Measurements from ENCODE around the gene SNX25.
"Not testable (repeated sequence)": the region's sequence is repeated elsewhere in the genome, so short reads cannot be mapped to it uniquely, and the experiment has no call there.

The SNX25 gene

GRCh38 chr4:185341377-185341776 is 132.0 kb downstream of the SNX25 start:
- no peak for DNase-seq

GRCh38 chr4:185341841-185342240 is 132.4 kb downstream of the SNX25 start:
- DNase-seq = no peak

GRCh38 chr4:185343726-185344581 is 134.6 kb downstream of the SNX25 start:
- DNase-seq = no peak

DNA sequence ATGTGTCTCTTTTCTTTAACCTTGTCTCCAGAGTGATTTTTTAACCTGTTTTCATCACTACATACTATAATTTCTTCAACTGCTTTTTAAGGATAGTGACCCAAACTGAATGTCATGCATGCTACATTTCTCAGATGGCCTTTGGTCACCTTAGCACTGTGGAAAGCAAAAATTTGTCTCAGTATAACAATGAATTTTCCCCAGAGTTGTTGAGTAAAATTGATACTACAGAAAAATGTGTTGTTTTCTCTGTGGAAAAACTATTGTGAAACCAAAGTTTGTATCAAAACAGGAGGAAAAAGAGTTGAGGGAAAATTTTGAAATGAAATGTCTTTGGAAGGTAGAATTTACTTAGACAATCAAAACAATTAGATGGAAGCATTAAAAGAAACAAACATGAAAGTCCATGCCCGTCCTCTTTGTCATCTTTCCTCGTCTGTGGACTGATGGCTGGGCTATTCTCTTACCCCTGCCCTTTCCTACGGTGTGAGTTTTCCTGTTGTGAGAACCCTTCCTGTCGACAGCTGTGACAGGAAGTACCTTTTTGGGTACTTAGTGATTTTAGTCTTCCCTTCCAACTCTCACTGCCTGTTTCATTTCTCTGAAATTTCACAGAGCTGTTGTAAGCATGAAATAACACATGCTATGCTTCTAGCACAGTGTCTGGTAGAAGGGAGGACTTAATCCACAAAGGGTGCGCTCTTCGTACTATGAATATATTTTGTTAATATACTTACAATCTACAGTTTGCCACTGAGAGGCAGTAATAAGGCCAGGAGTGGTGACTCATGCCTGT is 135.5 kb downstream of the SNX25 start:
- no peak for DNase-seq

- DNase-seq = no peak
These were observed 137.7 kb downstream of the SNX25 start for GRCh38 chr4:185346975-185347601.

GRCh38 chr4:185351691-185352090 is 142.3 kb downstream of the SNX25 start:
- DNase-seq = no peak

- no peak for DNase-seq
These were observed 142.8 kb downstream of the SNX25 start for GRCh38 chr4:185352202-185352601.

- DNase-seq = no peak
These were observed 143.3 kb downstream of the SNX25 start for GRCh38 chr4:185352741-185353140.

DNA sequence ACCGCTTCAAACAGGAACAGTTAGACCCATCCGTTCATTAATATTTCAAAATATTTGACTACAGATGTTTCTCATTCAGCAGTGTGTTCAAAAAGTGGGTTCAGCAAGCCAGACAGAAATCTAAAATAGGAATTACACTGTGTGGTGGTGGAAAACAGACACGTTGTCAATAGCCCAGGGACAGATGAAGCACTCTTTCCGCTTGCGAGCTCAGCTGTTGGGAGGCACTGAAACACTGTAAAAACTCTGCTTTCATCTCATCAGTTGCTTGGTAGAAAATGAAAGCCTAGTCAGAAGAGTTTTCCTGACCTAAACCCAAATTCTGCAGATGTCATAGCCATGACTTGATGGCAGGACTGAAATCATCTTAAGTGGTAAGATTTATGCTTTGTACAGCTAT is 147.8 kb downstream of the SNX25 start:
- DNase-seq = no peak

DNA sequence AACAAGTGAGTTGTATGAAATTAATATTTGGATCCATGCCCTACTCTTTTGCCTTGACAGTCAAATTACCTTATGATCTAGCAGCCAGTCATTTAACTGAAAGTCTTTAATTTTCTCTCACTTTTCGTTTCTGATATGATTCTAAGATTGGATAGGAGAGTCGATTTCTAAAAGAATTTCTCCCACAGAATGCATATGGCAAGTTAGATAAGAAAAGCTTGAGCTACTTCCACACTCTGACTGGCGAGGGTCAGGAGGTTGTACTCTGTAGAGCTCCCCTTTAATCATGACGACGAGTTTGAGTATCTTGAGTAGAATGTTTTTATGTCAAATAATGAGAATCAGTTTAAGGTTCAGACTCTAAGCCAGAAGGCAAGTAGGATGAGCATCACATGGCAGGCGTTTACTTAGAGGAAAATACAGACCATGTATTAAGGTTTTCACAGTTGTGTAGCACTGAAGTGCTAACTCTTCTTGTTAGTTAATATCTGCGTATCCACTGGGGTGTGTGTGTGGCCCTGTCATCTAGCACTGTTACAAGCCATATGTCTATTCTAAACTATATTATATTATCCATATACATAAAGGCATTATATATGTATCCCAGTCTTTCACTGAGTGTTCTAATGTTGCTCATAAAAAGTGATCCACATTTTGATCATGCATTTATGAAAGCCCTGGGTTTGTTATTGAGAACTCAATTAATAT is 148.5 kb downstream of the SNX25 start:
- no peak for DNase-seq

GRCh38 chr4:185358514-185358913 is 149.1 kb downstream of the SNX25 start:
- DNase-seq = no peak

DNA sequence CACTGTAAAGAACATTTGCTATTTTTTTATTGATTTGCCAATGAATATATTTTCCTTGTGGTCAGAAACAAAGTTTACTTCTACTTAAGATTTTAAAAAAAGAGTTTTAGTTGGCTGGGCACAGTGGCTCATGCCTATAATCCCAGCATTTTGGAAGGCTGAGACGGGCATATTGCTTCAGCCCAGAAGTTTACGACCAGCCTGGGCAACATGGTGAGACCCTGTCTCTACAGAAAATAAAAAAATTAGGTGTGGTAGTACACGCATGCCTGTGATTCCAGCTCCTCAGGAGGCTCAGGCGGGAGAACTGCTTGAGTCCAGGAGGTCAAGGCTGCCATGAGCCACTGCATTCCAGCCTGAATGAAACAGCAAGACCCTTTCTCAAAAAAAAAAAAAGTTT is 149.6 kb downstream of the SNX25 start:
- no peak for DNase-seq

- no peak for DNase-seq
These were observed 150.5 kb downstream of the SNX25 start for GRCh38 chr4:185359767-185360446.

GRCh38 chr4:185361872-185362271 is 152.5 kb downstream of the SNX25 start:
- DNase-seq = no peak

GRCh38 chr4:185362570-185362969 is 153.2 kb downstream of the SNX25 start:
- not testable (repeated sequence) for DNase-seq

- no peak for DNase-seq
These were observed 153.9 kb downstream of the SNX25 start for GRCh38 chr4:185363251-185363650.

DNA sequence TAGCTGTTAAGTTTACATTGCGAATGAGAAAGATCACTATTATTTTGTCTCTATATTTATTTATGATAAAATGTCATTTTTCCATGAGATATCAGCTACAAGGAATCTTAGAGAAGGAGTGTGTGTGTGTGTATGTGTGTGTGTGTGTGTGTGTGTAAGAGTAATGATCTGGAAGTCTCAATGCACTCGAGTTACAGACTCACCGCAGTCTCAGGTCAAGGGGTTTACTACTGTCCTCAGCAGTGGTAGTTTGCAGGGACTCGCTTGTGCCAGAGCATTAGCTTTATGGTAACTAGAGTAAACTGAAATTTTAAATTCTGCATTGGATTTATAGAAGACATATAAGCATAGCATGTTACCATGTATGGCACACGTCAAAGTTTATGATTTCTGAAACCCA is 155.5 kb downstream of the SNX25 start:
- no peak for DNase-seq

GRCh38 chr4:185369731-185370130 is 160.3 kb downstream of the SNX25 start:
- DNase-seq = no peak

GRCh38 chr4:185370268-185370949 is 161.0 kb downstream of the SNX25 start:
- no peak for DNase-seq

DNA sequence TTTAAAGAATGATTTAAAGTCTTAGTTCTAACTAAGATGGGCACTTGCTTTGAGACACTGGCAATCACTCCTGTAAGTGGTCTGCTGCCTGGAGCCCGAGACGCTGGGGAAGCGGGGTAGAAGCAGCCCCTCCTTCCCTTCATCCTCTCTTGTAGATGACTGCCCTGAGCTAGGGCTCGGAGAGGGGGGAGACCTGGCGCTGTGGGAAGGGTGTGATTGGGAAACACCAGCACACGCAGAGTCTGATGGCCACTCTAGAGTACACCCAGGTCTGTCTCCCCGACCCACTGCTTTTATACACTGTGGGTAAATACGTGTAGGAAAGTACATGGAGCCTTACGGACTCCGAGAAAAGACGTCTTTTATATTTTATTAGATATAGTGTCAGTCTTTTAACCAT is 162.3 kb downstream of the SNX25 start:
- no peak for DNase-seq

Measured in hypothalamus (tissue), 51 donors.